Spinal cord (tissue), 10 donors: ENCODE results near the gene RPL27A. TPM values are rescaled to one million over a fixed set of nuclear protein-coding genes. Genes with fewer than 3 reads are reported as not detected.
A peak's percentile ranks its signal among the peaks of the same experiment; 100 is the strongest.
"Not testable (repeated sequence)": the region's sequence is repeated elsewhere in the genome, so short reads cannot be mapped to it uniquely, and the experiment has no call there.

Experiments used
- DNase-seq, 6 donors: peaks; one replicate each; pipeline versions ENCODE4 v3.0.0 to v3.0.0-alpha.2; 2013 to 2015; ENCODE audit warnings: low spot score in 6 of 6, low read depth in 4 of 6
- H3K27ac ChIP-seq: one replicate; pipeline ENCODE4 v1.5.1; 2013; ENCODE audit warnings: low read depth, low read length, control low read depth
- H3K27me3 ChIP-seq: one replicate; pipeline ENCODE4 v1.6.1; 2013; ENCODE audit warnings: low read length; ENCODE audit not compliant: control insufficient read depth, insufficient read depth
- H3K36me3 ChIP-seq: one replicate; pipeline ENCODE4 v1.6.1; 2013; ENCODE audit warnings: low read length; ENCODE audit not compliant: control insufficient read depth, insufficient read depth
- H3K4me1 ChIP-seq: one replicate; pipeline ENCODE4 v1.6.1; 2013; ENCODE audit warnings: low read length; ENCODE audit not compliant: control insufficient read depth, insufficient read depth
- H3K4me3 ChIP-seq: one replicate; pipeline ENCODE4 v1.5.1; 2013; ENCODE audit warnings: low read depth, low read length, control low read depth
- H3K9me3 ChIP-seq: one replicate; pipeline ENCODE4 v1.6.1; 2013; ENCODE audit warnings: low read length; ENCODE audit not compliant: control insufficient read depth, insufficient read depth
- WGBS: methylation state at CpG from one replicate; pipeline ENCODE4 v1.1.5; 2013; ENCODE audit warnings: missing lambda C conversion rate; ENCODE audit not compliant: insufficient coverage; 5-methylcytosine and 5-hydroxymethylcytosine counted together
- polyA plus RNA-seq, 2 donors: library from polyadenylated mRNA; unstranded; fragments of 120-200 nt; gene quantifications; one replicate each; pipeline ENCODE4 v1.2.1, GENCODE V29; 2013; ENCODE audit not compliant: insufficient read length in 2 of 2
- total RNA-seq, 2 donors: library from RNA; depleted of rRNA in 1 of 2; stranded (reverse); fragments of 120-200 nt in 1 of 2; fragments of >200 nt in 1 of 2; gene quantifications; one replicate each; pipeline versions ENCODE4 v1.2.3 to v1.2.4, GENCODE V29; 2013 to 2014
- donor health status: healthy.

Gene RPL27A
- total and polyA plus RNA-seq, 4 donors = 507 to 1,424 (median 1,389) TPM

DNA sequence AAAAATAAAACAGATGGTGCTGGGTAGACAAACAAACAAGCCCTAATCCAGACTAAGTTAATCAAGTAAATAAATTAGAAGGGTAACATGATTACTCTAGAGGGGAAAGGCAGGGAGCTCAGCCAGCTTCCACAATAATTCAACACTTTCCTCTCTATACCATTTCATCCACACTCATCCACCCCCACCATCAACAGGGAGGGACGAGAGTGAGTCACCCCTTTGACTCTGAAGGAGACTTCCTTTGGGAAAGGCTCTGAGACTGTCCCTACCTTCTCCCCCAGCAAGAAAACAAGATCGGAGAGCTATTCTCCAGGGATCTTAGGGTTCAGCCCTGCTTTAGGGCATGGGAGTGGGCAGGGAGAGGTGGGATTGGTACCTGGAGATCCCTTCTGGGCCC lies 33.2 kb upstream of the RPL27A start:
- H3K27me3 ChIP-seq = no peaks in the 10 kb centered on the region
- H3K36me3 ChIP-seq = peaks cover 20% of the 10 kb centered on the region
- no peak overlapping the region for H3K27ac ChIP-seq
- no peak for DNase-seq
- 100% methylated on average over 1 of the region's 2 CpGs for WGBS
- H3K4me1 ChIP-seq = no peaks in the 10 kb centered on the region
- no peak overlapping the region for H3K4me3 ChIP-seq
- H3K9me3 ChIP-seq = no peaks in the 10 kb centered on the region

- DNase-seq = no peak
- Histone ChIP-seq H3K27me3 (no peaks in the 10 kb centered on the region), H3K9me3 (no peaks in the 10 kb centered on the region), H3K4me1 (no peaks in the 10 kb centered on the region), H3K27ac (no peak overlapping the region), H3K4me3 (no peak overlapping the region), H3K36me3 (peaks cover 20% of the 10 kb centered on the region)
- WGBS = 100% methylated on average over 1 of the region's 2 CpGs
Measured at GRCh38 chr11:8650401-8650990, 32.1 kb upstream of the RPL27A start.

- no peak overlapping the region for H3K4me3 ChIP-seq
- no peak overlapping the region for H3K27ac ChIP-seq
- no peak for DNase-seq
- no peaks in the 10 kb centered on the region for H3K9me3 ChIP-seq
- no peaks in the 10 kb centered on the region for H3K4me1 ChIP-seq
- peaks cover 11% of the 10 kb centered on the region for H3K36me3 ChIP-seq
- WGBS = 64% methylated on average over 2 of the region's 3 CpGs
- H3K27me3 ChIP-seq = no peaks in the 10 kb centered on the region
Measured at GRCh38 chr11:8652140-8652539, 30.5 kb upstream of the RPL27A start.

GRCh38 chr11:8654503-8654902 lies 28.1 kb upstream of the RPL27A start:
- Histone ChIP-seq H3K4me3 (no peak overlapping the region), H3K4me1 (peaks cover 14% of the 10 kb centered on the region), H3K36me3 (peaks cover 1% of the 10 kb centered on the region), H3K27me3 (no peaks in the 10 kb centered on the region), H3K27ac (no peak overlapping the region), H3K9me3 (no peaks in the 10 kb centered on the region)
- 100% methylated on average over 1 of the region's 4 CpGs for WGBS
- DNase-seq = no peak

- Histone ChIP-seq H3K27me3 (no peaks in the 10 kb centered on the region), H3K4me1 (peaks cover 14% of the 10 kb centered on the region), H3K27ac (no peak overlapping the region), H3K36me3 (no peaks in the 10 kb centered on the region), H3K9me3 (no peaks in the 10 kb centered on the region), H3K4me3 (no peak overlapping the region)
- no peak for DNase-seq
- WGBS = 80% methylated on average over 1 of the region's 2 CpGs
Measured at GRCh38 chr11:8656291-8656690, 26.3 kb upstream of the RPL27A start.

- 28% methylated on average over 6 of the region's 15 CpGs for WGBS
- peak in 3 of 6 donors; percentile 22 to 86 (median 69) for DNase-seq
- Histone ChIP-seq H3K4me3 (peak overlapping the region; percentile 14), H3K27me3 (no peaks in the 10 kb centered on the region), H3K36me3 (no peaks in the 10 kb centered on the region), H3K9me3 (no peaks in the 10 kb centered on the region), H3K27ac (peak overlapping the region; percentile 18), H3K4me1 (peaks cover 14% of the 10 kb centered on the region)
Measured at GRCh38 chr11:8658321-8659057, 24.1 kb upstream of the RPL27A start.

- 84% methylated on average over 5 of the region's 6 CpGs for WGBS
- Histone ChIP-seq H3K27ac (no peak overlapping the region), H3K9me3 (no peaks in the 10 kb centered on the region), H3K27me3 (no peaks in the 10 kb centered on the region), H3K36me3 (no peaks in the 10 kb centered on the region), H3K4me3 (no peak overlapping the region), H3K4me1 (peaks cover 14% of the 10 kb centered on the region)
- DNase-seq = no peak
Measured at GRCh38 chr11:8661001-8661795, 21.4 kb upstream of the RPL27A start.

- no peak for DNase-seq
- Histone ChIP-seq H3K9me3 (no peaks in the 10 kb centered on the region), H3K4me3 (no peak overlapping the region), H3K36me3 (no peaks in the 10 kb centered on the region), H3K4me1 (no peaks in the 10 kb centered on the region), H3K27me3 (no peaks in the 10 kb centered on the region), H3K27ac (no peak overlapping the region)
- WGBS = no CpG with 5 or more reads among the region's 1 CpG
Measured at GRCh38 chr11:8665222-8665621, 17.4 kb upstream of the RPL27A start.

- H3K4me1 ChIP-seq = peaks cover 21% of the 10 kb centered on the region
- not testable (repeated sequence) for H3K4me3 ChIP-seq, DNase-seq, H3K27me3 ChIP-seq, H3K9me3 ChIP-seq, H3K36me3 ChIP-seq, H3K27ac ChIP-seq
- WGBS = 81% methylated on average over 4 of the region's 6 CpGs
Measured at GRCh38 chr11:8670081-8670480, 12.5 kb upstream of the RPL27A start.
